ENCODE measurements around the gene PCTP.

DNA sequence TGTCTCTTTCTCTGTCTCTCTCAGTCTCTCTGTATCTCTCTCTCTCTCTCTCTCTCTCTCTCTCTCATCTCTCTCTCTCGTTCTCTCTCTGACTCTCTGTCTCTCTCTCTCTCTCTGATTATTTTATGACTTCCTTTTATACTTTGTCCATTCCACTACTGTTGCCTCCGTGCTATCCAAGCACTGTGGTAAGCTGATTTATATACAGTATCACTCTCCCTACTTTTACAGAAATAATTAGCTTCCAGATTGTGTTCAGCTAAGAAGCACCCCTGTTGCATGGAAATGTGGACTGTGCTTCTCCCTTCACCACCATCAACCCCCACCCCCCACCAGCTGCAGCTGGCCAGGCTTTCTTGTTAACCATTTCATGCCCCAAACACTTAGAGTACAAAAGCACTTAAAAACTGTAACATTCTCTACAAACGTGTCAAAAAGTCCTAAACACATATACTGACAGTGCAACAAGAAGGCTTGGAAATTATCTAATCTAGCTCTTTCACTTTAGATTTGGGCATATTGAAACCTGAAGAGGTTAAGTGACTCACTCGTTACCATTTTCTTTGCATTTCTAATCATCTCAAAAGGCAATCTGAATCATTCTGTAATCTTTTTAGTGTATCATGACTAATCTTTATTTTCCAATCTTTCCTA lies 16.6 kb upstream of the PCTP start:
- TF ChIP-seq CTCF (IDR thresholded peaks at IDR 0.05) = no peak
- no peak for TF ChIP-seq MXI1 (IDR thresholded peaks at IDR 0.05; ENCODE audit: low read depth, low read length)
- TF ChIP-seq TAF1 (IDR thresholded peaks at IDR 0.05; ENCODE audit: borderline replicate concordance, low read depth, low read length) = no peak
- no peak for TF ChIP-seq TEAD4 (IDR thresholded peaks at IDR 0.05; ENCODE audit: borderline replicate concordance, insufficient read depth)
- TF ChIP-seq YY1 (IDR thresholded peaks at IDR 0.05; ENCODE audit: low read depth) = peak; percentile 32; the same call in 1 of the 2 replicates
- TF ChIP-seq FOXJ3 (CRISPR knock-in tag; IDR thresholded peaks at IDR 0.05) = no peak
- peak; percentile 48 for TF ChIP-seq CHD2 (IDR thresholded peaks at IDR 0.05; ENCODE audit: low read length, partially characterized antibody)
- no peak for TF ChIP-seq MEF2A (IDR thresholded peaks at IDR 0.05; ENCODE audit: borderline replicate concordance, low read depth)
- TF ChIP-seq GABPA (IDR thresholded peaks at IDR 0.05; ENCODE audit: low read depth) = no peak
- TF ChIP-seq, protein P1, sequence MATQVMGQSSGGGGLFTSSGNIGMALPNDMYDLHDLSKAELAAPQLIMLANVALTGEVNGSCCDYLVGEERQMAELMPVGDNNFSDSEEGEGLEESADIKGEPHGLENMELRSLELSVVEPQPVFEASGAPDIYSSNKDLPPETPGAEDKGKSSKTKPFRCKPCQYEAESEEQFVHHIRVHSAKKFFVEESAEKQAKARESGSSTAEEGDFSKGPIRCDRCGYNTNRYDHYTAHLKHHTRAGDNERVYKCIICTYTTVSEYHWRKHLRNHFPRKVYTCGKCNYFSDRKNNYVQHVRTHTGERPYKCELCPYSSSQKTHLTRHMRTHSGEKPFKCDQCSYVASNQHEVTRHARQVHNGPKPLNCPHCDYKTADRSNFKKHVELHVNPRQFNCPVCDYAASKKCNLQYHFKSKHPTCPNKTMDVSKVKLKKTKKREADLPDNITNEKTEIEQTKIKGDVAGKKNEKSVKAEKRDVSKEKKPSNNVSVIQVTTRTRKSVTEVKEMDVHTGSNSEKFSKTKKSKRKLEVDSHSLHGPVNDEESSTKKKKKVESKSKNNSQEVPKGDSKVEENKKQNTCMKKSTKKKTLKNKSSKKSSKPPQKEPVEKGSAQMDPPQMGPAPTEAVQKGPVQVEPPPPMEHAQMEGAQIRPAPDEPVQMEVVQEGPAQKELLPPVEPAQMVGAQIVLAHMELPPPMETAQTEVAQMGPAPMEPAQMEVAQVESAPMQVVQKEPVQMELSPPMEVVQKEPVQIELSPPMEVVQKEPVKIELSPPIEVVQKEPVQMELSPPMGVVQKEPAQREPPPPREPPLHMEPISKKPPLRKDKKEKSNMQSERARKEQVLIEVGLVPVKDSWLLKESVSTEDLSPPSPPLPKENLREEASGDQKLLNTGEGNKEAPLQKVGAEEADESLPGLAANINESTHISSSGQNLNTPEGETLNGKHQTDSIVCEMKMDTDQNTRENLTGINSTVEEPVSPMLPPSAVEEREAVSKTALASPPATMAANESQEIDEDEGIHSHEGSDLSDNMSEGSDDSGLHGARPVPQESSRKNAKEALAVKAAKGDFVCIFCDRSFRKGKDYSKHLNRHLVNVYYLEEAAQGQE (IDR thresholded peaks at IDR 0.05; ENCODE audit: low read depth, low read length) = no peak
- TF ChIP-seq RFX5 (IDR thresholded peaks at IDR 0.05; ENCODE audit: low read length) = no peak
- no peak for TF ChIP-seq USF2 (IDR thresholded peaks at IDR 0.05; ENCODE audit: borderline replicate concordance, low read depth, low read length)
